ENCODE results near the gene STT3B.

Gene STT3B

GRCh38 chr3:31521468-31521867, 11.3 kb upstream of the STT3B start:
- no peak for DNase-seq (ENCODE audit: low read depth)

GRCh38 chr3:31522152-31522551, 10.6 kb upstream of the STT3B start:
- DNase-seq (ENCODE audit: low read depth): no peak

GRCh38 chr3:31523543-31523942, 9.2 kb upstream of the STT3B start:
- DNase-seq (ENCODE audit: low read depth): no peak

GRCh38 chr3:31525532-31525931, 7.2 kb upstream of the STT3B start:
- DNase-seq (ENCODE audit: low read depth): no peak

- no peak for DNase-seq (ENCODE audit: low read depth)
Measured at GRCh38 chr3:31529421-31529820, 3.3 kb upstream of the STT3B start.

- no peak for DNase-seq (ENCODE audit: low read depth)
Measured at GRCh38 chr3:31530039-31530959, 2.4 kb upstream of the STT3B start.

GRCh38 chr3:31530960-31531335, 1.8 kb upstream of the STT3B start:
- DNase-seq (ENCODE audit: low read depth): no peak

GRCh38 chr3:31531452-31531991, 1.2 kb upstream of the STT3B start:
- no peak for DNase-seq (ENCODE audit: low read depth)

- DNase-seq (ENCODE audit: low read depth): peak; percentile 99
Measured at GRCh38 chr3:31531992-31532586, 636 bp upstream of the STT3B start.

GRCh38 chr3:31533169-31534064, 692 bp downstream of the STT3B start:
- DNase-seq (ENCODE audit: low read depth): no peak

- no peak for DNase-seq (ENCODE audit: low read depth)
Measured at GRCh38 chr3:31534065-31534425, 1.3 kb downstream of the STT3B start.

GRCh38 chr3:31536497-31536896, 3.8 kb downstream of the STT3B start:
- DNase-seq (ENCODE audit: low read depth): no peak

- DNase-seq (ENCODE audit: low read depth): no peak
Measured at GRCh38 chr3:31538801-31539200, 6.1 kb downstream of the STT3B start.

- no peak for DNase-seq (ENCODE audit: low read depth)
Measured at GRCh38 chr3:31539275-31539674, 6.5 kb downstream of the STT3B start.

- DNase-seq (ENCODE audit: low read depth): no peak
Measured at GRCh38 chr3:31541089-31541488, 8.4 kb downstream of the STT3B start.

- no peak for DNase-seq (ENCODE audit: low read depth)
Measured at GRCh38 chr3:31542246-31542645, 9.5 kb downstream of the STT3B start.

- no peak for DNase-seq (ENCODE audit: low read depth)
Measured at GRCh38 chr3:31543375-31543774, 10.7 kb downstream of the STT3B start.

GRCh38 chr3:31544634-31545033, 11.9 kb downstream of the STT3B start:
- no peak for DNase-seq (ENCODE audit: low read depth)

- no peak for DNase-seq (ENCODE audit: low read depth)
Measured at GRCh38 chr3:31546162-31546561, 13.4 kb downstream of the STT3B start.

GRCh38 chr3:31546725-31547124, 14.0 kb downstream of the STT3B start:
- DNase-seq (ENCODE audit: low read depth): no peak

GRCh38 chr3:31550452-31551251, 17.9 kb downstream of the STT3B start:
- DNase-seq (ENCODE audit: low read depth): no peak

GRCh38 chr3:31551646-31552045, 18.9 kb downstream of the STT3B start:
- no peak for DNase-seq (ENCODE audit: low read depth)

Data from fibroblast of the conjunctiva (primary cell).